GM19438 (cell line): ENCODE results near the gene FAM184A.

Experiments used
- ATAC-seq: cut with Tn5 transposase; IDR thresholded peaks from one replicate; pipeline ENCODE4 v1.9.1; 2021; ENCODE audit warnings: low read depth; ENCODE audit not compliant: unreplicated experiment

Gene FAM184A

GRCh38 chr6:119060255-119060907 is 18.1 kb downstream of the FAM184A start:
- peak; percentile 48 for ATAC-seq

- ATAC-seq = no peak
These were observed 23.4 kb downstream of the FAM184A start for GRCh38 chr6:119055069-119055468.

GRCh38 chr6:119052987-119053386 is 25.5 kb downstream of the FAM184A start:
- peak; percentile 49 for ATAC-seq

GRCh38 chr6:119052292-119052889 is 26.1 kb downstream of the FAM184A start:
- ATAC-seq = peak; percentile 80

- ATAC-seq = no peak
These were observed 34.2 kb downstream of the FAM184A start for GRCh38 chr6:119044255-119044654.

GRCh38 chr6:119043783-119044182 is 34.7 kb downstream of the FAM184A start:
- ATAC-seq = peak; percentile 76

- no peak for ATAC-seq
These were observed 35.2 kb downstream of the FAM184A start for GRCh38 chr6:119043265-119043664.

GRCh38 chr6:119040636-119041035 is 37.8 kb downstream of the FAM184A start:
- no peak for ATAC-seq

- ATAC-seq = no peak
These were observed 38.2 kb downstream of the FAM184A start for GRCh38 chr6:119040229-119040628.

- no peak for ATAC-seq
These were observed 40.4 kb downstream of the FAM184A start for GRCh38 chr6:119037941-119038623.

- ATAC-seq = no peak
These were observed 41.2 kb downstream of the FAM184A start for GRCh38 chr6:119037264-119037663.

- no peak for ATAC-seq
These were observed 42.4 kb downstream of the FAM184A start for GRCh38 chr6:119036081-119036480.

- ATAC-seq = no peak
These were observed 43.0 kb downstream of the FAM184A start for GRCh38 chr6:119035459-119035858.

GRCh38 chr6:119034827-119035458 is 43.5 kb downstream of the FAM184A start:
- ATAC-seq = no peak

- no peak for ATAC-seq
These were observed 46.0 kb downstream of the FAM184A start for GRCh38 chr6:119032428-119032827.

- no peak for ATAC-seq
These were observed 47.7 kb downstream of the FAM184A start for GRCh38 chr6:119030759-119031158.

- no peak for ATAC-seq
These were observed 50.4 kb downstream of the FAM184A start for GRCh38 chr6:119028091-119028490.

GRCh38 chr6:119027465-119027864 is 51.0 kb downstream of the FAM184A start:
- no peak for ATAC-seq

GRCh38 chr6:119026822-119027221 is 51.6 kb downstream of the FAM184A start:
- no peak for ATAC-seq

- no peak for ATAC-seq
These were observed 52.7 kb downstream of the FAM184A start for GRCh38 chr6:119025793-119026192.

- ATAC-seq = no peak
These were observed 54.4 kb downstream of the FAM184A start for GRCh38 chr6:119024111-119024510.
